IPS-NIHi11 (cell line): Measurements from ENCODE around the gene CELF2.

ENCODE experiments used
- DNase-seq: peaks from one replicate; pipeline ENCODE4 v3.0.0; 2012; ENCODE audit warnings: mixed read lengths, low spot score

Gene CELF2

GRCh38 chr10:11252887-11253286, 235.2 kb downstream of the CELF2 start:
- DNase-seq, result no peak

- no peak for DNase-seq
Measured at GRCh38 chr10:11253385-11254002, 235.8 kb downstream of the CELF2 start.

GRCh38 chr10:11255156-11255555, 237.5 kb downstream of the CELF2 start:
- no peak for DNase-seq

- no peak for DNase-seq
Measured at GRCh38 chr10:11255796-11256444, 238.2 kb downstream of the CELF2 start.

GRCh38 chr10:11256896-11257295, 239.2 kb downstream of the CELF2 start:
- no peak for DNase-seq

- no peak for DNase-seq
Measured at GRCh38 chr10:11257440-11258090, 239.9 kb downstream of the CELF2 start.

GRCh38 chr10:11260170-11260569, 242.5 kb downstream of the CELF2 start:
- DNase-seq, result no peak

GRCh38 chr10:11261143-11261542, 243.5 kb downstream of the CELF2 start:
- DNase-seq, result no peak

GRCh38 chr10:11261687-11262493, 244.2 kb downstream of the CELF2 start:
- no peak for DNase-seq

- no peak for DNase-seq
Measured at GRCh38 chr10:11262494-11263345, 245.0 kb downstream of the CELF2 start.

GRCh38 chr10:11263767-11264166, 246.1 kb downstream of the CELF2 start:
- DNase-seq, result no peak

- DNase-seq, result no peak
Measured at GRCh38 chr10:11264296-11265048, 246.8 kb downstream of the CELF2 start.

- no peak for DNase-seq
Measured at GRCh38 chr10:11265484-11265883, 247.8 kb downstream of the CELF2 start.

GRCh38 chr10:11266426-11266825, 248.8 kb downstream of the CELF2 start:
- DNase-seq, result no peak

- peak; percentile 83 for DNase-seq
Measured at GRCh38 chr10:11270135-11270857, 252.6 kb downstream of the CELF2 start.

GRCh38 chr10:11270858-11271179, 253.1 kb downstream of the CELF2 start:
- DNase-seq, result no peak

GRCh38 chr10:11272915-11273389, 255.3 kb downstream of the CELF2 start:
- no peak for DNase-seq

GRCh38 chr10:11274452-11274851, 256.8 kb downstream of the CELF2 start:
- DNase-seq, result no peak

- DNase-seq, result no peak
Measured at GRCh38 chr10:11275651-11276050, 258.0 kb downstream of the CELF2 start.

- no peak for DNase-seq
Measured at GRCh38 chr10:11276449-11276990, 258.8 kb downstream of the CELF2 start.
